HG02678 (cell line): Measurements from ENCODE around the gene BRICD5.

ENCODE experiments used
- ATAC-seq: cut with Tn5 transposase; IDR thresholded peaks from one replicate; pipeline ENCODE4 v1.9.1; 2021; ENCODE audit warnings: mild to moderate bottlenecking, moderate library complexity; ENCODE audit not compliant: unreplicated experiment

BRICD5 gene

GRCh38 chr16:2199621-2200139 is 11.0 kb downstream of the BRICD5 start:
- no peak for ATAC-seq

- ATAC-seq: no peak
These were observed 11.6 kb downstream of the BRICD5 start for GRCh38 chr16:2199095-2199494.

GRCh38 chr16:2198283-2198682 is 12.4 kb downstream of the BRICD5 start:
- no peak for ATAC-seq

- ATAC-seq: no peak
These were observed 12.9 kb downstream of the BRICD5 start for GRCh38 chr16:2197765-2198164.

GRCh38 chr16:2196981-2197511 is 13.6 kb downstream of the BRICD5 start:
- no peak for ATAC-seq

- ATAC-seq: no peak
These were observed 14.3 kb downstream of the BRICD5 start, which contains the start of gene CASKIN1 for GRCh38 chr16:2196162-2196980. Gene CASKIN1 (minus strand): TSS chr16:2196605. CDS start chr16:2196432, 173 bp downstream.

- no peak for ATAC-seq
These were observed 15.1 kb downstream of the BRICD5 start for GRCh38 chr16:2195322-2196161.

- no peak for ATAC-seq
These were observed 15.8 kb downstream of the BRICD5 start for GRCh38 chr16:2194852-2195321.

GRCh38 chr16:2194166-2194834 is 16.4 kb downstream of the BRICD5 start:
- ATAC-seq: no peak

- ATAC-seq: no peak
These were observed 19.3 kb downstream of the BRICD5 start for GRCh38 chr16:2191446-2191706.

GRCh38 chr16:2190659-2191445 is 19.8 kb downstream of the BRICD5 start:
- no peak for ATAC-seq

- no peak for ATAC-seq
These were observed 20.5 kb downstream of the BRICD5 start for GRCh38 chr16:2190002-2190658.

GRCh38 chr16:2189252-2189893 is 21.3 kb downstream of the BRICD5 start:
- no peak for ATAC-seq

GRCh38 chr16:2188395-2188794 is 22.3 kb downstream of the BRICD5 start:
- no peak for ATAC-seq

GRCh38 chr16:2187212-2187611 is 23.5 kb downstream of the BRICD5 start:
- ATAC-seq: no peak

- no peak for ATAC-seq
These were observed 24.2 kb downstream of the BRICD5 start for GRCh38 chr16:2186505-2186904.

- no peak for ATAC-seq
These were observed 24.6 kb downstream of the BRICD5 start for GRCh38 chr16:2186064-2186463.

- ATAC-seq: no peak
These were observed 25.7 kb downstream of the BRICD5 start for GRCh38 chr16:2184962-2185361.

GRCh38 chr16:2184346-2184745 is 26.3 kb downstream of the BRICD5 start:
- no peak for ATAC-seq
